AG10803 (cell line): ENCODE measurements around the gene TBCD.

Experiments used
- DNase-seq: peaks from one replicate; pipeline ENCODE4 v3.0.0; 2010; ENCODE audit warnings: low read depth
- H3K4me3 ChIP-seq: 2 replicates; pipeline ENCODE4 v1.5.1; 2011; ENCODE audit warnings: mild to moderate bottlenecking, low read length, control low read depth
- TF ChIP-seq, protein P1 (sequence below): conservative IDR thresholded peaks from 2 replicates; pipeline ENCODE4 v1.5.1; 2011; ENCODE audit warnings: mild to moderate bottlenecking, low read length, control low read depth, inconsistent platforms

The TBCD gene

DNA sequence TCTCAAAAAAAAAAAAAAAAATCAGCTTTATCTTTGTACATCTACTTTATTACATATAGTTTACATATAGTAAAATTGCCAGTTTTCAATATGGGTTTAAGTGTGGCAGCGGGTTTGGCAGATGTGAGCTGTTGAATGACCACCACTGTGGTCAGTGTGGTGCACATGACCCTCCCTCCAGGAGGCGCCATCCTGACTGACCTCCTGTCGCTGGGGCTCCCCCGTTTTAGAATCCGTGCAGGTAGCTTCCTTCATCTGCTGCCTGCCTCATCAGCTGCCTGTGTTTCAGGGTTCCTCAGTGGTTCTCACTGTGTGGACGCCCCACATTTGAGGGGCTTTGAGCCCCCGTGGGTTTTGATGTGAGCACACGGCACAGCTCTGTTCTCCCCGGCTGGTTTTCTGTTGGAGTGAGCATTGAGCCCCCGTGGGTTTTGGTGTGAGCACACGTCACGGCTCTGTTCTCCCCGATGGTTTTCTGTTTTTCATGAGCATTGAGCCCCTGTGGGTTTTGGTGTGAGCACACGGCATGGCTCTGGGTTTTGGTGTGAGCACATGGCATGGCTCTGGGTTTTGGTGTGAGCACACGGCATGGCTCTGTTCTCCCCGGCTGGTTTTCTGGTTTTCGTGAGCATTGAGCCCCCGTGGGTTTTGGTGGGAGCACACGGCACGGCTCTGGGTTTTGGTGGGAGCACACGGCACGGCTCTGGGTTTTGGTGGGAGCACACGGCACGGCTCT lies 145.8 kb downstream of the TBCD start:
- no peak for DNase-seq
- TF ChIP-seq, protein P1, sequence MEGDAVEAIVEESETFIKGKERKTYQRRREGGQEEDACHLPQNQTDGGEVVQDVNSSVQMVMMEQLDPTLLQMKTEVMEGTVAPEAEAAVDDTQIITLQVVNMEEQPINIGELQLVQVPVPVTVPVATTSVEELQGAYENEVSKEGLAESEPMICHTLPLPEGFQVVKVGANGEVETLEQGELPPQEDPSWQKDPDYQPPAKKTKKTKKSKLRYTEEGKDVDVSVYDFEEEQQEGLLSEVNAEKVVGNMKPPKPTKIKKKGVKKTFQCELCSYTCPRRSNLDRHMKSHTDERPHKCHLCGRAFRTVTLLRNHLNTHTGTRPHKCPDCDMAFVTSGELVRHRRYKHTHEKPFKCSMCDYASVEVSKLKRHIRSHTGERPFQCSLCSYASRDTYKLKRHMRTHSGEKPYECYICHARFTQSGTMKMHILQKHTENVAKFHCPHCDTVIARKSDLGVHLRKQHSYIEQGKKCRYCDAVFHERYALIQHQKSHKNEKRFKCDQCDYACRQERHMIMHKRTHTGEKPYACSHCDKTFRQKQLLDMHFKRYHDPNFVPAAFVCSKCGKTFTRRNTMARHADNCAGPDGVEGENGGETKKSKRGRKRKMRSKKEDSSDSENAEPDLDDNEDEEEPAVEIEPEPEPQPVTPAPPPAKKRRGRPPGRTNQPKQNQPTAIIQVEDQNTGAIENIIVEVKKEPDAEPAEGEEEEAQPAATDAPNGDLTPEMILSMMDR = no peak
- no peak overlapping the region for H3K4me3 ChIP-seq

DNA sequence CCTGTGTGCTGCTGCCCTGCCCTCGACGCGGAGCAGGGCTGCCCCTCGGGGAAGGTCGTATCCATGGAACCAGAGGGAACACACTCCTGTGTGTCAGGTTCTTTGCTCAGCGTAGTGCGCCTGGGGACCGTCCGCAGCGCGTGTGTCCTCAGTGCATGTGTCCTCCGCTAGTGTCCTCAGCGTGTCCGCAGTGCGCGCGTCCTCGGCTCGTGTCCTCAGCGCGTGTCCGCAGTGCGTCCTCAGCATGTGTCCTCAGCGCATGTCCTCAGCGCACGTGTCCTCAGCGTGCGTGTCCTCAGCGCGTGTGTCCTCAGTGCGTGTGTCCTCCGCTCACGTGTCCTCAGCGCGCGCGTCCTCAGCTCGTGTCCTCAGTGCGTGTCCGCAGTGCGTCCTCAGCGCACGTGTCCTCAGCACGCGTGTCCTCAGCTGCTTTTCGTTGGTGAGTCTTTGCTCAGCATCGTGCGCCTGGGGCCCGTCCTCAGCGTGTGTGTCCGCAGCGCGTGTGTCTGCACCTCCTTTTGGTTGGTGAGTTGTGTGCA lies 147.2 kb downstream of the TBCD start:
- TF ChIP-seq, protein P1 = no peak

DNA sequence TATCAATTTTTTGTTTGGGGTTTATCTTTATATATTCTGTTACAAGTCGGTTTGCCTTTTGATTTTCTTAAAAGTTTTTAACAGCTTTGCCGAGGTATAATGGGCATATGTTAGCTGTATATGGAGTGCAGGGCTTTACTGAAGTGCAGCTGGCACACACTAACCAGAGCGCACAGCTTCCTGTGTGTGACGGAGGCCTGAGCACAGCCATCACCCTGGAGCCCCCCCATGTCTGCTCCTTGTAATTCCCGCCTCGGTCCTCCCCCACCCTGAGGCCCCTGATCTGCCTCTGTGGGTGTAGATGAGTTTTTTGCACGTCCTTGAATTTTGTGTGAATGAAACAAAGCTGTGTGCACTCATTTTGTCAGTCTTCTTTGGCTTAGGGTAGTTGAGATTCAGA lies 148.1 kb downstream of the TBCD start:
- TF ChIP-seq, protein P1 = no peak
- H3K4me3 ChIP-seq = no peak overlapping the region
- no peak for DNase-seq

More for the DNA sequence above, 147.2 kb downstream of the TBCD start:
- no peak for DNase-seq
- no peak overlapping the region for H3K4me3 ChIP-seq

DNA sequence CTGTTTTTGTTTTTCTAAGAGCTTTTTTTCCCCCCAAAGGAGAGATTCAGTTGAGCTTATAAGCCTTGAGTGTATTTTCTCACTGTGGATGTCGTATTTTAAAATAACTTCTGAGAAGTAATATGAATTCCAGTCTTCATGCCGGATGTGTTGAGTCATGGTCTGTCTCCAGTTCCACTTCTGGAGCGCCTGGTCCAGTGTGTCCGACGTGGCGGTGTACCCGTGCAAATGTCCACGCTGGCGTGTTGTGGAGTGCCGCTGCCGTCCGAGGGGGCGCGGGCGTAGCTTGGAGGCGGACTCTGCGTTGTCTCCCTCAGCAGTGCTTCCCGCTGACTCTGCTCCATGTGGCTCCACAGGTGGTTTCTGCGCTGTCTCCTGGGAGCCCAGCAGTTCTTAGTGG lies 148.9 kb downstream of the TBCD start:
- TF ChIP-seq, protein P1 = no peak
- no peak overlapping the region for H3K4me3 ChIP-seq
- no peak for DNase-seq

DNA sequence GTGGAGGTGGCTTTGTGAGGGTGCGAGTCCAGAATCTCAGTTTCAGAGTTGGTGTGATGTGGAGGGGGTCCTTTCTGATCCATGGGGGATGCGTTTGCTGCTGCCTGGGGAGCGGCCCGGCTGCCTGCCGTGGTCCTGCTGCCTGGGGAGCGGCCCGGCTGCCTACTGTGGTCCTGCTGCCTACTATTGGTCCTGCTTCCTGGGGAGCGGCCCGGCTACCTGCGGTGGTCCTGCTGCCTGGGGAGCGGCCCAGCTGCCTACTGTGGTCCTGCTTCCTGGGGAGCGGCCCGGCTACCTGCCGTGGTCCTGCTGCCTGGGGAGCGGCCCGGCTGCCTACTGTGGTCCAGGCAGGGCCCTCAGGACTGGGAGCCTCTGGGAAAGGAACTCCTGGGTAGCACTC lies 149.5 kb downstream of the TBCD start:
- no peak overlapping the region for H3K4me3 ChIP-seq
- no peak for DNase-seq
- TF ChIP-seq, protein P1 = no peak

DNA sequence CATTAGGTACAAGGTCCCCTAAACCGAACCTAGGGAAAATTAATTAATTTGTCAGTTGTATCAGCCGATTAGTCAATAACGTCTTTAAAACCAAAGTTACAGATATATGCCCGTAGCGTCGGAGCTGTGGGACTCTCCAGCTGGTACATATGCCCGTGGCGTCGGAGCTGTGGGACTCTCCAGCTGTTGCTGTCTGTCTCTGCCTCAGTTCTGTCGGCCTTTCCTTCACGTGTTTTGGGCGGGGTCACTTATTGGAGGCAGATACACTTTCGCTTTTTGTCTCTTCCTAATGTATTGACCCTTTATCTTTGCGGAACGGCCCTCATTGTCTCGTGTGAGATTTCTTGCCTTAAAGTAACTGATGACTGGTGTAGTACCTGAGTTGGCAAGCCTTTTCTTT lies 150.0 kb downstream of the TBCD start:
- TF ChIP-seq, protein P1 = no peak
- H3K4me3 ChIP-seq = no peak overlapping the region
- DNase-seq = no peak
